Right lobe of liver (tissue), 6 donors: ENCODE measurements around the gene GCLM. TPM values are rescaled to one million over a fixed set of nuclear protein-coding genes. Genes with fewer than 3 reads are reported as not detected.
"Not testable (repeated sequence)": the region's sequence is repeated elsewhere in the genome, so short reads cannot be mapped to it uniquely, and the experiment has no call there.

Experiments
- ATAC-seq, 4 donors: fragments of 200-7000 bp; cut with Tn5 transposase; one replicate each; pipeline ENCODE4 v1.9.1; 2020; ENCODE audit warnings: mild to moderate bottlenecking in 4 of 4, moderate library complexity in 4 of 4
- DNase-seq, 3 donors: peaks; one replicate each; pipeline ENCODE4 v3.0.0-alpha.2; 2020
- H3K27ac ChIP-seq, 3 donors: fragments of 200-600 bp; one replicate each; pipeline ENCODE4 v1.8.0; 2022
- H3K27me3 ChIP-seq, 2 donors: fragments of 200-600 bp; one replicate each; pipeline ENCODE4 v1.8.0; 2022
- H3K36me3 ChIP-seq, 4 donors: fragments of 200-600 bp; sonication (generic) in 1 of 4; one replicate each; pipeline versions ENCODE4 v1.5.1 to v1.8.0; 2017 to 2022; ENCODE audit warnings: control low read depth in 1 of 4
- H3K4me1 ChIP-seq, 4 donors: fragments of 200-600 bp; sonication (generic) in 1 of 4; one replicate each; pipeline versions ENCODE4 v1.5.1 to v1.8.0; 2017 to 2022; ENCODE audit warnings: control low read depth in 1 of 4
- H3K4me3 ChIP-seq, 3 donors: fragments of 200-600 bp; one replicate each; pipeline ENCODE4 v1.8.0; 2022
- H3K9me3 ChIP-seq, 4 donors: fragments of 200-600 bp; sonication (generic) in 1 of 4; one replicate each; pipeline versions ENCODE4 v1.5.1 to v1.8.0; 2017 to 2022; ENCODE audit warnings: control low read depth in 1 of 4
- CTCF ChIP-seq, 4 donors: fragments of 200-600 bp in 3 of 4; fragments of 450-650 bp in 1 of 4; IDR thresholded peaks; one replicate each; pipeline versions ENCODE4 v1.5.1 to v1.8.0; 2016 to 2022; ENCODE audit warnings: antibody characterized with exemption in 4 of 4, mild to moderate bottlenecking in 2 of 4
- POLR2A ChIP-seq: fragments of 450-650 bp; IDR thresholded peaks from one replicate; pipeline ENCODE4 v1.6.1; 2017; ENCODE audit warnings: antibody characterized with exemption, mild to moderate bottlenecking
- WGBS: methylation state at CpG from one replicate; pipeline ENCODE4 v1.1.6; 2018; ENCODE audit warnings: low coverage, low lambda C conversion rate; ENCODE audit not compliant: insufficient coverage; ENCODE audit errors: missing lambda C conversion rate; 5-methylcytosine and 5-hydroxymethylcytosine counted together
- intact Hi-C, 2 donors: fragments of 100-400 bp; cut with DNase I; formaldehyde crosslinking; loops; one replicate each; pipeline versions ENCODE4 v1.11.2 to v1.14.1; 2022
- total RNA-seq, 6 experiments: library from RNA; depleted of rRNA in 2 of 6; stranded (reverse); fragments of >200 nt in 2 of 6; fragmentation: NEBNext Ultra II Directional in 3 of 6; extraction: Animal tissue kit (Norgen Biotek cat#: 25700) in 3 of 6; gene quantifications; one replicate each; pipeline versions ENCODE4 v1.1.0 to v1.2.4, GENCODE V29; 2016 to 2023
- donor health status: DM: no; HTN: yes; CAD: no.
- donor health status: DM: no; HTN: no; CAD: no.
- donor health status: DM: no; HTN: no; CAD: no.
- donor health status: DM: no; HTN: yes; CAD: no.
- donor health status: DM: no; HTN: yes; CAD: no.

The GCLM gene
- total RNA-seq, 6 experiments from 2014 or later: 19.9 to 49.8 (median 34.6) TPM

DNA sequence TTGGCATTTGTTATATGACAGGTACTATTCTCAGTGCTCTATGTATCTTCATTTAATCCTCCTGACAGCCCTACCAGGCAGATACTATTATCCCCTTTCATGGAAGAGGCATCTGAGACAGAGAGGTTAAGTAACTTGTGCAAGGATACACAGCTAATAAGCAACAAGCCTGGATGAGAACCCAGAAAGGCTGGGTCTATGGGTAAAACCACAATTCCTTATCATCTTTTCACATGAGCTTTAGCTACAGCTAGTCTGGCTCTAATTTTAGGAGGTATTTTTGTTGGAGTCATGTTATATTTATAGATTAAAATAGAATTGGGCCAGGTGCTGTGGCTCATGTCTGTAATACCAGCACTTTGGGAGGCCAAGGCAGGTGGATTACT, 57.9 kb downstream of the GCLM start:
- ATAC-seq: no peak
- Histone ChIP-seq H3K36me3 (no peaks in the 10 kb centered on the region), H3K27ac (no peak overlapping the region), H3K4me3 (no peak overlapping the region), H3K9me3 (no peaks in the 10 kb centered on the region), H3K27me3 (no peaks in the 10 kb centered on the region), H3K4me1 (no peaks in the 10 kb centered on the region)
- intact Hi-C loops: no loop called here
- TF ChIP-seq CTCF (IDR thresholded peaks at IDR 0.05): no peak
- no peak for TF ChIP-seq POLR2A
- no peak for DNase-seq

- 94% methylated on average over 2 of the region's 10 CpGs for WGBS
- intact Hi-C loops, ATAC-seq, H3K9me3 ChIP-seq, H3K27me3 ChIP-seq, H3K4me3 ChIP-seq, H3K36me3 ChIP-seq, H3K4me1 ChIP-seq, H3K27ac ChIP-seq: not testable (repeated sequence)
- peak; percentile 63 to 74 (median 70) for DNase-seq
- TF ChIP-seq CTCF (IDR thresholded peaks at IDR 0.05): peak; percentile 47 to 73 (median 66)
These were observed 58.4 kb downstream of the GCLM start for GRCh38 chr1:93850687-93851326.

DNA sequence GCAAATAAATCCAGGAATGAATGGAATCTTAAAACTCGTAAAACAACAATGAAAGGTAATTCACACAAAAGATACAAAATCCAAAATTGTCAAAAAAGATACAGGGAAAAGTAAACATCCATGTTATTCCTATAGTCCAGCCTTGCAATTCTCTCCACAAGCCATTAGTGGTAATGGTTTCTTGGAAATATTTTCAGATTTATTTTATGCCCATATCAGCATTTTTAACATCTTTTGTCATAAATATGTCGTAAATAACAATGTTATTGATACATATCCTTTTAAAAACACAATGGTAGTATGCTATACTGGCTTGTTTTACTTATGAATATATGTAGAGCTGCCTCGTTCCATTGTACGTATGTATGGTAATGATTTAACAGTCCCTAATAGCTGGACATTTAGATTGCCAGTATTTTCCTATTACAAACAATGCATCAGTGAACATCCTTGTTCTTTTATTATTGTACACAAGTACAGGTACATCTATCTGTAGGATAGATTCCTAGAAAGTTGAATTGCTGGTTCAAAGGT, 60.8 kb downstream of the GCLM start:
- no peaks in the 10 kb centered on the region for H3K27me3 ChIP-seq
- no peak for ATAC-seq
- peaks cover 0 to 6% (median 0%) of the 10 kb centered on the region in 4 donors for H3K4me1 ChIP-seq
- intact Hi-C loops: no loop called here
- 49% methylated on average over 4 of the region's 4 CpGs for WGBS
- peak overlapping the region; percentile 90 to 96 (median 94) for H3K27ac ChIP-seq
- H3K4me3 ChIP-seq: peak overlapping the region; percentile 72 to 91 (median 82)
- no peak for DNase-seq
- H3K36me3 ChIP-seq: no peaks in the 10 kb centered on the region
- no peaks in the 10 kb centered on the region for H3K9me3 ChIP-seq
- TF ChIP-seq POLR2A (no peak), CTCF (IDR thresholded peaks at IDR 0.05) (no peak)

DNA sequence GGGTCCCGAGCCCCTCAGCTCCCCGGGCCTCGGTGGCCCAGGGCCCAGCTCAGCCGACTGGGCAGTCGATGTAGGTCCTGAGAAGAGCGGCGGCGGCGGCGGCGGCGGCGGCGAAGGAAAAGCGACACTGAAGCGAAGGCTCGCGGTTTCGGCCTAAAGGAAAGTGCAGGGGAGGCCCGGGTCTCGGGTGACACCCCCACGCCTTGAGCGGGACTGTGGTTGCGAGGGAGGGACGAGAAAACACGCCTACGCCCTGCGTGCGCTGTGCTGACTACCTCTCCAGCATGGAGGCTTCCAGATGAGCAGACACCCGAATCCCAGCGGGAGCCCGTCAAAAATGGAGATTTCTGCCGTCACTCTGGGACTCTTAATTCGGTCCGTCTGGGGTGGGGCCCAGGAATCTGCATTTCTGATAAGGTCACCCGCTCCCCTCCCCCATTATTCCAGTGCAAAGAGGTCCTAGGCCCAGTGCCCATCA, 61.4 kb downstream of the GCLM start:
- peak; percentile 41 for TF ChIP-seq POLR2A
- no peak for TF ChIP-seq CTCF (IDR thresholded peaks at IDR 0.05)
- intact Hi-C loops: no loop called here
- WGBS: 1% methylated on average over 33 of the region's 36 CpGs

More for the DNA sequence above, 61.4 kb downstream of the GCLM start:
- H3K9me3 ChIP-seq: no peaks in the 10 kb centered on the region
- H3K27me3 ChIP-seq: no peaks in the 10 kb centered on the region
- peak overlapping the region; percentile 72 to 91 (median 82) for H3K4me3 ChIP-seq
- DNase-seq (peak; percentile 70 to 77 (median 72)), ATAC-seq (peak; percentile 41 to 58 (median 49))
- H3K4me1 ChIP-seq: peaks cover 0 to 6% (median 0%) of the 10 kb centered on the region in 4 donors
- H3K36me3 ChIP-seq: no peaks in the 10 kb centered on the region
- H3K27ac ChIP-seq: peak overlapping the region; percentile 90 to 96 (median 94)
